Neuronal stem cell (in vitro differentiated cells): ENCODE data around the gene MGAT4C.

ENCODE experiments used
- DNase-seq: peaks from one replicate; pipeline ENCODE4 v3.0.0-alpha.2; 2013; ENCODE audit warnings: low spot score
- H2AFZ ChIP-seq: one replicate; pipeline ENCODE4 v1.6.1; 2013; ENCODE audit warnings: mild to moderate bottlenecking, low read length, inconsistent platforms
- H2AK5ac ChIP-seq: 2 replicates; pipeline ENCODE4 v1.6.1; 2013; ENCODE audit warnings: low read depth, mild to moderate bottlenecking, inconsistent platforms, low read length, moderate library complexity, mixed read lengths
- H2BK120ac ChIP-seq: 2 replicates; pipeline ENCODE4 v1.6.1; 2013; ENCODE audit warnings: low read depth, mild to moderate bottlenecking, inconsistent platforms, low read length, moderate library complexity, mixed read lengths
- H2BK12ac ChIP-seq: one replicate; pipeline ENCODE4 v1.6.1; 2013; ENCODE audit warnings: low read length, inconsistent platforms
- H2BK15ac ChIP-seq: 2 replicates; pipeline ENCODE4 v1.6.1; 2013; ENCODE audit warnings: mild to moderate bottlenecking, low read length, inconsistent platforms, mixed read lengths
- H2BK5ac ChIP-seq: one replicate; pipeline ENCODE4 v1.6.1; 2013; ENCODE audit warnings: inconsistent platforms, mild to moderate bottlenecking, low read length, moderate library complexity
- H3K14ac ChIP-seq: one replicate; pipeline ENCODE4 v1.6.1; 2013; ENCODE audit warnings: low read length, inconsistent platforms
- H3K18ac ChIP-seq: 2 replicates; pipeline ENCODE4 v1.6.1; 2013; ENCODE audit warnings: low read length, inconsistent platforms
- H3K23ac ChIP-seq: 2 replicates; pipeline ENCODE4 v1.6.1; 2013; ENCODE audit warnings: low read depth, mild to moderate bottlenecking, mixed read lengths, low read length, inconsistent platforms; ENCODE audit not compliant: poor library complexity
- H3K27ac ChIP-seq: replicated peaks from 3 replicates; pipeline ENCODE4 v1.5.1; 2013; ENCODE audit warnings: low read length, inconsistent platforms
- H3K27me3 ChIP-seq, 3 experiments: 2 replicates each; pipeline ENCODE4 v1.6.1; 2013; ENCODE audit warnings: low read length in 3 of 3, mild to moderate bottlenecking in 2 of 3, inconsistent platforms in 1 of 3, low read depth in 1 of 3, mixed read lengths in 1 of 3, moderate library complexity in 1 of 3; ENCODE audit not compliant: control insufficient read depth in 3 of 3, insufficient read depth in 3 of 3
- H3K36me3 ChIP-seq, 2 donors: replicated peaks in 1 of 2; 2 replicates each; pipeline ENCODE4 v1.6.1; 2013; ENCODE audit warnings: low read length in 2 of 2; ENCODE audit not compliant: control insufficient read depth in 2 of 2, insufficient read depth in 2 of 2
- H3K4ac ChIP-seq: 2 replicates; pipeline ENCODE4 v1.6.1; 2013; ENCODE audit warnings: inconsistent platforms, mild to moderate bottlenecking, low read length, moderate library complexity
- H3K4me1 ChIP-seq, 2 donors: 1 replicate in 1 of 2; 2 replicates in 1 of 2; pipeline ENCODE4 v1.6.1; 2013; ENCODE audit warnings: low read length in 2 of 2, low read depth in 1 of 2; ENCODE audit not compliant: control insufficient read depth in 2 of 2, insufficient read depth in 1 of 2
- H3K4me2 ChIP-seq: one replicate; pipeline ENCODE4 v1.6.1; 2013; ENCODE audit warnings: mild to moderate bottlenecking, low read length, inconsistent platforms; ENCODE audit not compliant: insufficient read depth, poor library complexity, severe bottlenecking
- H3K4me3 ChIP-seq, 2 donors: 2 replicates each; pipeline ENCODE4 v1.5.1; 2013; ENCODE audit warnings: low read length in 2 of 2, mild to moderate bottlenecking in 2 of 2, inconsistent platforms in 1 of 2, moderate library complexity in 1 of 2
- H3K79me1 ChIP-seq: one replicate; pipeline ENCODE4 v1.6.1; 2013; ENCODE audit warnings: low read depth, mild to moderate bottlenecking, inconsistent platforms, low read length, moderate library complexity
- H3K9ac ChIP-seq: one replicate; pipeline ENCODE4 v1.6.1; 2013; ENCODE audit warnings: mild to moderate bottlenecking, low read depth, low read length, inconsistent platforms; ENCODE audit not compliant: poor library complexity
- H3K9me3 ChIP-seq, 2 donors: replicated peaks in 1 of 2; 2 replicates each; pipeline versions ENCODE3 to v1.6.1; 2013; ENCODE audit warnings: low read length in 2 of 2, mild to moderate bottlenecking in 2 of 2, inconsistent platforms in 1 of 2, low read depth in 1 of 2, mixed read lengths in 1 of 2, moderate library complexity in 1 of 2; ENCODE audit not compliant: control insufficient read depth in 2 of 2, insufficient read depth in 1 of 2
- H4K8ac ChIP-seq: one replicate; pipeline ENCODE4 v1.6.1; 2013; ENCODE audit warnings: low read depth, mild to moderate bottlenecking, inconsistent platforms, low read length, moderate library complexity
- H4K91ac ChIP-seq: one replicate; pipeline ENCODE4 v1.6.1; 2013; ENCODE audit warnings: low read length, low read depth, mild to moderate bottlenecking, inconsistent platforms; ENCODE audit not compliant: poor library complexity
- WGBS, 2 donors: extraction: QIAGEN DNeasy Blood & Tissue Kit; methylation state at CpG; one replicate each; pipeline ENCODE4 v1.1.7; 2013; ENCODE audit warnings: missing lambda C conversion rate in 2 of 2, mixed read lengths in 1 of 2; ENCODE audit not compliant: insufficient read length in 2 of 2, insufficient replicate concordance in 1 of 2; ENCODE audit errors: extremely low coverage in 2 of 2; 5-methylcytosine and 5-hydroxymethylcytosine counted together

The MGAT4C gene

GRCh38 chr12:86233126-86233525, 23.1 kb downstream of the MGAT4C start:
- Histone ChIP-seq H3K4me1 (peaks cover 0 to 12% of the 10 kb centered on the region in 2 donors), H3K27ac (no peak overlapping the region), H3K18ac (no peak overlapping the region), H4K91ac (no peak overlapping the region), H4K8ac (no peak overlapping the region), H3K23ac (no peak overlapping the region), H3K9ac (no peak overlapping the region), H3K79me1 (no peaks in the 10 kb centered on the region), H3K4me3 (no peak overlapping the region), H3K4me2 (no peak overlapping the region), H2AFZ (no peak overlapping the region), H2BK15ac (no peak overlapping the region), H2BK5ac (no peak overlapping the region), H3K36me3 (no peaks in the 10 kb centered on the region), H3K4ac (no peak overlapping the region), H2AK5ac (no peak overlapping the region), H3K27me3 (no peaks in the 10 kb centered on the region), H3K14ac (no peak overlapping the region), H2BK120ac (no peak overlapping the region), H2BK12ac (no peak overlapping the region), H3K9me3 (no peaks in the 10 kb centered on the region)
- DNase-seq = no peak
- WGBS, 2 donors = no CpG with 5 or more reads among the region's 2 CpGs

- no peak overlapping the region for H2BK120ac ChIP-seq
- no peak overlapping the region for H3K18ac ChIP-seq
- H3K9me3 ChIP-seq = no peaks in the 10 kb centered on the region
- no peak overlapping the region for H4K91ac ChIP-seq
- no peak overlapping the region for H3K9ac ChIP-seq
- H3K4me1 ChIP-seq = peaks cover 0 to 12% of the 10 kb centered on the region in 2 donors
- no peak overlapping the region for H2BK15ac ChIP-seq
- H3K79me1 ChIP-seq = no peaks in the 10 kb centered on the region
- H3K14ac ChIP-seq = no peak overlapping the region
- H3K4me3 ChIP-seq = no peak overlapping the region
- H3K4ac ChIP-seq = no peak overlapping the region
- WGBS, 2 donors = no CpG with 5 or more reads among the region's 8 CpGs
- H3K36me3 ChIP-seq = no peaks in the 10 kb centered on the region
- H3K27ac ChIP-seq = no peak overlapping the region
- no peak overlapping the region for H2AK5ac ChIP-seq
- peak overlapping the region; percentile 21 for H2AFZ ChIP-seq
- H3K4me2 ChIP-seq = no peak overlapping the region
- no peak overlapping the region for H3K23ac ChIP-seq
- no peak for DNase-seq
- no peak overlapping the region for H4K8ac ChIP-seq
- H3K27me3 ChIP-seq = no peaks in the 10 kb centered on the region
- no peak overlapping the region for H2BK5ac ChIP-seq
- no peak overlapping the region for H2BK12ac ChIP-seq
Observed at GRCh38 chr12:86230516-86231146, 25.6 kb downstream of the MGAT4C start.

GRCh38 chr12:86229772-86230171, 26.4 kb downstream of the MGAT4C start:
- no peak overlapping the region for H4K8ac ChIP-seq
- no CpG with 5 or more reads among the region's 2 CpGs for WGBS, 2 donors
- no peak for DNase-seq

GRCh38 chr12:86228656-86229055, 27.5 kb downstream of the MGAT4C start:
- H3K4ac ChIP-seq = no peak overlapping the region
- H2BK120ac ChIP-seq = no peak overlapping the region
- H3K23ac ChIP-seq = no peak overlapping the region
- H2BK5ac ChIP-seq = no peak overlapping the region
- peaks cover 0 to 9% of the 10 kb centered on the region in 2 donors for H3K4me1 ChIP-seq
- H3K4me2 ChIP-seq = no peak overlapping the region
- H3K9ac ChIP-seq = no peak overlapping the region
- H2BK15ac ChIP-seq = no peak overlapping the region
- H4K8ac ChIP-seq = no peak overlapping the region
- H3K36me3 ChIP-seq = peaks cover 0 to 2% of the 10 kb centered on the region in 2 donors
- no peak overlapping the region for H2AK5ac ChIP-seq
- no peak for DNase-seq
- no peak overlapping the region for H2AFZ ChIP-seq
- H3K14ac ChIP-seq = no peak overlapping the region
- H3K18ac ChIP-seq = no peak overlapping the region
- H3K4me3 ChIP-seq = no peak overlapping the region
- no peaks in the 10 kb centered on the region for H3K9me3 ChIP-seq
- H3K27me3 ChIP-seq = no peaks in the 10 kb centered on the region
- H2BK12ac ChIP-seq = no peak overlapping the region
- no peak overlapping the region for H4K91ac ChIP-seq
- H3K79me1 ChIP-seq = no peaks in the 10 kb centered on the region
- no peak overlapping the region for H3K27ac ChIP-seq

More at GRCh38 chr12:86229772-86230171, 26.4 kb downstream of the MGAT4C start:
- Histone ChIP-seq H3K4me1 (peaks cover 0 to 12% of the 10 kb centered on the region in 2 donors), H2BK12ac (no peak overlapping the region), H3K4ac (no peak overlapping the region), H3K14ac (no peak overlapping the region), H4K91ac (no peak overlapping the region), H2BK15ac (no peak overlapping the region), H3K36me3 (no peaks in the 10 kb centered on the region), H3K9me3 (no peaks in the 10 kb centered on the region), H3K18ac (no peak overlapping the region), H2BK120ac (no peak overlapping the region), H3K27ac (no peak overlapping the region), H3K4me2 (no peak overlapping the region), H3K27me3 (no peaks in the 10 kb centered on the region), H3K79me1 (no peaks in the 10 kb centered on the region), H2BK5ac (no peak overlapping the region), H3K23ac (no peak overlapping the region), H3K4me3 (no peak overlapping the region), H2AK5ac (no peak overlapping the region), H3K9ac (no peak overlapping the region), H2AFZ (no peak overlapping the region)
